ENCODE data around the gene COL26A1.
"Not testable (repeated sequence)": the region's sequence is repeated elsewhere in the genome, so short reads cannot be mapped to it uniquely, and the experiment has no call there.

COL26A1 gene

GRCh38 chr7:101362334-101363195, at the start of gene COL26A1:
TSS of gene COL26A1 (plus strand) at chr7:101362875. CDS start at chr7:101363033, 158 bp downstream.
- DNase-seq (ENCODE audit: low read depth, low spot score) = no peak

GRCh38 chr7:101315336-101315735, 47.3 kb upstream of the COL26A1 start:
- DNase-seq (ENCODE audit: low read depth, low spot score) = peak; percentile 12

- no peak for DNase-seq (ENCODE audit: low read depth, low spot score)
Measured at GRCh38 chr7:101319401-101319800, 43.3 kb upstream of the COL26A1 start.

GRCh38 chr7:101321491-101322401, 40.9 kb upstream of the COL26A1 start, which contains the start of gene IFT22:
TSS of gene IFT22 (minus strand) at chr7:101321812. CDS start at chr7:101321709, 103 bp downstream.
- DNase-seq (ENCODE audit: low read depth, low spot score) = peak; percentile 65

GRCh38 chr7:101328159-101328558, 34.5 kb upstream of the COL26A1 start:
- DNase-seq (ENCODE audit: low read depth, low spot score) = no peak

GRCh38 chr7:101330011-101330484, 32.6 kb upstream of the COL26A1 start:
- no peak for DNase-seq (ENCODE audit: low read depth, low spot score)

- no peak for DNase-seq (ENCODE audit: low read depth, low spot score)
Measured at GRCh38 chr7:101332026-101332425, 30.6 kb upstream of the COL26A1 start.

GRCh38 chr7:101333912-101334311, 28.8 kb upstream of the COL26A1 start:
- no peak for DNase-seq (ENCODE audit: low read depth, low spot score)

- no peak for DNase-seq (ENCODE audit: low read depth, low spot score)
Measured at GRCh38 chr7:101340379-101340778, 22.3 kb upstream of the COL26A1 start.

GRCh38 chr7:101342892-101343291, 19.8 kb upstream of the COL26A1 start:
- DNase-seq (ENCODE audit: low read depth, low spot score) = no peak

GRCh38 chr7:101347477-101347876, 15.2 kb upstream of the COL26A1 start:
- DNase-seq (ENCODE audit: low read depth, low spot score) = no peak

GRCh38 chr7:101348456-101349067, 14.1 kb upstream of the COL26A1 start:
- not testable (repeated sequence) for DNase-seq (ENCODE audit: low read depth, low spot score)

GRCh38 chr7:101349300-101349699, 13.4 kb upstream of the COL26A1 start:
- not testable (repeated sequence) for DNase-seq (ENCODE audit: low read depth, low spot score)

- no peak for DNase-seq (ENCODE audit: low read depth, low spot score)
Measured at GRCh38 chr7:101352920-101353308, 9.8 kb upstream of the COL26A1 start.

GRCh38 chr7:101357433-101357832, 5.2 kb upstream of the COL26A1 start:
- DNase-seq (ENCODE audit: low read depth, low spot score) = no peak

GRCh38 chr7:101363196-101363733, 590 bp downstream of the COL26A1 start:
- DNase-seq (ENCODE audit: low read depth, low spot score) = no peak

- DNase-seq (ENCODE audit: low read depth, low spot score) = no peak
Measured at GRCh38 chr7:101363734-101364374, 1.2 kb downstream of the COL26A1 start.

- DNase-seq (ENCODE audit: low read depth, low spot score) = no peak
Measured at GRCh38 chr7:101365956-101366355, 3.3 kb downstream of the COL26A1 start.

- no peak for DNase-seq (ENCODE audit: low read depth, low spot score)
Measured at GRCh38 chr7:101367676-101368075, 5.0 kb downstream of the COL26A1 start.

- no peak for DNase-seq (ENCODE audit: low read depth, low spot score)
Measured at GRCh38 chr7:101368422-101369165, 5.9 kb downstream of the COL26A1 start.
